Calu3 (cell line): ENCODE results near the gene CNTNAP2. TPM values are rescaled to one million over a fixed set of nuclear protein-coding genes. Genes with fewer than 3 reads are reported as not detected.

Experiments used
- BruUV-seq: library from RNA; stranded (reverse); fragments of 400-500 nt; replicated peaks from 2 replicates; lab custom pipeline; 2021; lab: Mats Ljungman, UMichigan
- CTCF ChIA-PET: fragments of 300-600 bp; sonication (Branson Sonifier 250); formaldehyde crosslinking; loops from one replicate; lab custom pipeline; 2022; ENCODE audit warnings: antibody characterized with exemption; lab: Charles Lee
- DNase-seq: peaks from one replicate; pipeline ENCODE4 v3.0.0; 2022
- H3K27ac Mint-ChIP-seq: one replicate; pipeline ENCODE4 v1.8.0; 2022; ENCODE audit warnings: mixed read lengths; ENCODE audit not compliant: unreplicated experiment
- H3K27me3 Mint-ChIP-seq: one replicate; pipeline ENCODE4 v1.8.0; 2022; ENCODE audit warnings: mixed read lengths; ENCODE audit not compliant: unreplicated experiment
- H3K36me3 Mint-ChIP-seq: one replicate; pipeline ENCODE4 v1.8.0; 2022; ENCODE audit warnings: mild to moderate bottlenecking, moderate library complexity, mixed read lengths; ENCODE audit not compliant: insufficient read depth, unreplicated experiment
- H3K4me1 Mint-ChIP-seq: one replicate; pipeline ENCODE4 v1.8.0; 2022; ENCODE audit warnings: mild to moderate bottlenecking, low read depth, mixed read lengths; ENCODE audit not compliant: unreplicated experiment
- H3K4me3 Mint-ChIP-seq: one replicate; pipeline ENCODE4 v1.8.0; 2022; ENCODE audit warnings: mild to moderate bottlenecking, low read depth, moderate library complexity, mixed read lengths; ENCODE audit not compliant: unreplicated experiment
- H3K9me3 Mint-ChIP-seq: one replicate; pipeline ENCODE4 v1.8.0; 2022; ENCODE audit warnings: low read depth, mixed read lengths; ENCODE audit not compliant: unreplicated experiment
- intact Hi-C: fragments of 100-400 bp; cut with micrococcal nuclease; formaldehyde crosslinking; loops from one replicate; pipeline ENCODE4 v1.10.0; 2022; ENCODE audit not compliant: unreplicated experiment
- total RNA-seq: library from RNA; stranded (reverse); gene quantifications from 2 replicates; pipeline ENCODE4 v1.2.3, GENCODE V29; 2022
- TF ChIP-seq, protein P1 (sequence below): fragments of 200-600 bp; IDR thresholded peaks from one replicate; pipeline ENCODE4 v1.8.0; 2022; ENCODE audit warnings: antibody characterized with exemption; ENCODE audit not compliant: unreplicated experiment

Gene CNTNAP2
- total RNA-seq, 1 experiment from 2014 or later = 1.1 TPM

DNA sequence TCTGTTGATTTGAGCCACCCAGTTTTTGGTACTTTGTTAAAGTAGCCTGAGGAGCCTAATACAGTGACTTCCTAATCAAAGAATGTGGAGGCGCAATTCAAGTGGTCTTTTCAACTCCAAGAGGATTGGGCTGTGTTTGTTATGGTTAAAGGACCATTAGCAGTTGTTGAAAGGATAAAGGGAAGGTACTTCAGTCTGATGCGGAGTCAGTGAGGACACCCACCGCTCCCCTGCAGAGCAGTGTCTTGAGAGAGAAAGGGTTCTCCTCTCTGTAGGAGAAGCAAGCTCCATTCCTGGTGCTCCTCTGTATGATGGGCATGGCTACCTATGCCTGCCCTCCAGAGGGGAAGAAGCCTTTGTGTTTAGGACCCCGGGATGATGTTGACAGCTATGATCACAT is 1883.4 kb downstream of the CNTNAP2 start:
- Mint-ChIP-seq H3K27me3 (no peaks in the 10 kb centered on the region), H3K36me3 (no peaks in the 10 kb centered on the region), H3K9me3 (peaks cover 9% of the 10 kb centered on the region), H3K27ac (no peak overlapping the region), H3K4me3 (no peak overlapping the region), H3K4me1 (no peaks in the 10 kb centered on the region)
- DNase-seq = no peak
- TF ChIP-seq, protein P1, sequence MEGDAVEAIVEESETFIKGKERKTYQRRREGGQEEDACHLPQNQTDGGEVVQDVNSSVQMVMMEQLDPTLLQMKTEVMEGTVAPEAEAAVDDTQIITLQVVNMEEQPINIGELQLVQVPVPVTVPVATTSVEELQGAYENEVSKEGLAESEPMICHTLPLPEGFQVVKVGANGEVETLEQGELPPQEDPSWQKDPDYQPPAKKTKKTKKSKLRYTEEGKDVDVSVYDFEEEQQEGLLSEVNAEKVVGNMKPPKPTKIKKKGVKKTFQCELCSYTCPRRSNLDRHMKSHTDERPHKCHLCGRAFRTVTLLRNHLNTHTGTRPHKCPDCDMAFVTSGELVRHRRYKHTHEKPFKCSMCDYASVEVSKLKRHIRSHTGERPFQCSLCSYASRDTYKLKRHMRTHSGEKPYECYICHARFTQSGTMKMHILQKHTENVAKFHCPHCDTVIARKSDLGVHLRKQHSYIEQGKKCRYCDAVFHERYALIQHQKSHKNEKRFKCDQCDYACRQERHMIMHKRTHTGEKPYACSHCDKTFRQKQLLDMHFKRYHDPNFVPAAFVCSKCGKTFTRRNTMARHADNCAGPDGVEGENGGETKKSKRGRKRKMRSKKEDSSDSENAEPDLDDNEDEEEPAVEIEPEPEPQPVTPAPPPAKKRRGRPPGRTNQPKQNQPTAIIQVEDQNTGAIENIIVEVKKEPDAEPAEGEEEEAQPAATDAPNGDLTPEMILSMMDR = no peak
- intact Hi-C loops = no loop called here
- CTCF ChIA-PET = no interaction called here
- no TSS peak for BruUV-seq

DNA sequence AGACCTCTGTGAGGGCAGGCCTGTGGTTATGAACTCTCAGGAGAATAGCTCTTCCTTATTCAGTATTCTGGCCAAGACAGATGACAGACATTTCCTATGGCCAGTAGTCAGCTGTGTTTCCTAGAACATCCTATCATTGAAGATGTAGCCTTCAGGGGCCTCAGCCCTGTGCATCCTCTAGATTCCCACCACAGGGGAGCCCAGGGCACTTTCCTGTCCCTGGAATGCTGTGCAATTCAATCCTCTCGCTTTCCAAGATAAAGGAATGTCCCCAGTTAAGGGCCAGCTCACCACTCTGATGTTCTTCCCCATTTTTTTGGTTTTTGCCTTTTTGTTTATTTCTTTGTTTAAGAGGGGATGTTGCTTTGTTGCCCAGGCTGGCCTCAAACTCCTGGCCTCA is 1895.2 kb downstream of the CNTNAP2 start:
- DNase-seq = no peak
- intact Hi-C loops = no loop called here
- Mint-ChIP-seq H3K4me3 (no peak overlapping the region), H3K27me3 (no peaks in the 10 kb centered on the region), H3K27ac (no peak overlapping the region), H3K36me3 (no peaks in the 10 kb centered on the region), H3K9me3 (peaks cover 3% of the 10 kb centered on the region), H3K4me1 (no peaks in the 10 kb centered on the region)
- CTCF ChIA-PET = no interaction called here
- TF ChIP-seq, protein P1 = no peak
- no TSS peak for BruUV-seq

DNA sequence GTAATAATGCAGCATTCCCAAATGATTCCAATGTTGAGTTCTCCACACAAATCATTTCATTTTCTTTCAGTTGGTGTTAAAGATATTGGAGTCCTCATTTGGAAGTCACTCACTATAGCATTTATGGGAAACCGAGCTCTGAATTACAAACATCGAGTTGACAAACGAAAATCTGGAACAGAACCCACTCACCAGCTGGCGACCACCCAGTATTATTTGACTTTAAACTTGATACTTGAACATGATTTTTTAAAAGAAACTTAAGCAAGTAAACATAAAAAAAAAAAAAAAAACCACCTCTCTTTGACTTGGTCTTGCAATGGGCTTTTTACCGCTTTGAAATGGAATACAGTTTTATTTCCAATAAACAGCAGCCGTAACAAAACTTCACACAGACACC is 1897.4 kb downstream of the CNTNAP2 start:
- TF ChIP-seq, protein P1 = no peak
- Mint-ChIP-seq H3K27ac (no peak overlapping the region), H3K9me3 (peaks cover 5% of the 10 kb centered on the region), H3K36me3 (no peaks in the 10 kb centered on the region), H3K27me3 (no peaks in the 10 kb centered on the region), H3K4me3 (no peak overlapping the region), H3K4me1 (no peaks in the 10 kb centered on the region)
- DNase-seq = no peak
- intact Hi-C loops = no loop called here
- no TSS peak for BruUV-seq
- CTCF ChIA-PET = no interaction called here

DNA sequence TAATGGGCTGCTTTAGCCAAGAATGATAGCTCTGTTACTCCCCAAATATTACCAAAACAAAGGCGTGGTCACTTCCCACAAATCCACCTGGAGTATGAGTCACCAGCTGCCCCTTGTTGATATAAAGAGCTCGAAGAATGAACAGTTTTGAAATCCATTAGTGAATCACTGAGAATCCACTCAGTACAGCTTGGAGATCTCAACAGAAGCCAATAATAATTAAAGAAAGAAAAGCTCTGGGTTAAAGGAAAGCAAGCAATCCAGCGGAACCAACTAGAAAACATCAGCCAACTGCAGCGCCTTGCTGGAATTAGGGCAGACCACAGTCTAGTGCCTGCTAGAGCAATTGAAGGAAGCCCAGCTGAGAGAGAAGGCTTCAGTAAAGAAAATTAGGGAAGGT is 1897.9 kb downstream of the CNTNAP2 start:
- no peaks in the 10 kb centered on the region for H3K4me1 Mint-ChIP-seq
- peaks cover 5% of the 10 kb centered on the region for H3K9me3 Mint-ChIP-seq
- CTCF ChIA-PET = no interaction called here
- TF ChIP-seq, protein P1 = no peak
- intact Hi-C loops = no loop called here
- H3K27ac Mint-ChIP-seq = no peak overlapping the region
- H3K27me3 Mint-ChIP-seq = no peaks in the 10 kb centered on the region
- no peaks in the 10 kb centered on the region for H3K36me3 Mint-ChIP-seq
- no TSS peak for BruUV-seq
- no peak for DNase-seq
- no peak overlapping the region for H3K4me3 Mint-ChIP-seq
